GM18951 (cell line): Measurements from ENCODE around the gene FBXO45.
"Not testable (repeated sequence)": the region's sequence is repeated elsewhere in the genome, so short reads cannot be mapped to it uniquely, and the experiment has no call there.

Experiments
- POLR2A ChIP-seq: IDR thresholded peaks from 4 replicates; pipeline ENCODE4 v1.6.1; 2011; ENCODE audit warnings: mild to moderate bottlenecking; ENCODE audit not compliant: insufficient read length, insufficient read depth; ENCODE audit errors: extremely low read depth
- in situ Hi-C: fragments of 300-500 bp; cut with MboI; formaldehyde crosslinking; loops from one replicate; pipeline ENCODE4 v1.12.0; 2022; ENCODE audit warnings: low sequenced_read_pairs, mixed read lengths, inconsistent platforms; ENCODE audit not compliant: unreplicated experiment

Gene FBXO45, protein sequence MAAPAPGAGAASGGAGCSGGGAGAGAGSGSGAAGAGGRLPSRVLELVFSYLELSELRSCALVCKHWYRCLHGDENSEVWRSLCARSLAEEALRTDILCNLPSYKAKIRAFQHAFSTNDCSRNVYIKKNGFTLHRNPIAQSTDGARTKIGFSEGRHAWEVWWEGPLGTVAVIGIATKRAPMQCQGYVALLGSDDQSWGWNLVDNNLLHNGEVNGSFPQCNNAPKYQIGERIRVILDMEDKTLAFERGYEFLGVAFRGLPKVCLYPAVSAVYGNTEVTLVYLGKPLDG

DNA sequence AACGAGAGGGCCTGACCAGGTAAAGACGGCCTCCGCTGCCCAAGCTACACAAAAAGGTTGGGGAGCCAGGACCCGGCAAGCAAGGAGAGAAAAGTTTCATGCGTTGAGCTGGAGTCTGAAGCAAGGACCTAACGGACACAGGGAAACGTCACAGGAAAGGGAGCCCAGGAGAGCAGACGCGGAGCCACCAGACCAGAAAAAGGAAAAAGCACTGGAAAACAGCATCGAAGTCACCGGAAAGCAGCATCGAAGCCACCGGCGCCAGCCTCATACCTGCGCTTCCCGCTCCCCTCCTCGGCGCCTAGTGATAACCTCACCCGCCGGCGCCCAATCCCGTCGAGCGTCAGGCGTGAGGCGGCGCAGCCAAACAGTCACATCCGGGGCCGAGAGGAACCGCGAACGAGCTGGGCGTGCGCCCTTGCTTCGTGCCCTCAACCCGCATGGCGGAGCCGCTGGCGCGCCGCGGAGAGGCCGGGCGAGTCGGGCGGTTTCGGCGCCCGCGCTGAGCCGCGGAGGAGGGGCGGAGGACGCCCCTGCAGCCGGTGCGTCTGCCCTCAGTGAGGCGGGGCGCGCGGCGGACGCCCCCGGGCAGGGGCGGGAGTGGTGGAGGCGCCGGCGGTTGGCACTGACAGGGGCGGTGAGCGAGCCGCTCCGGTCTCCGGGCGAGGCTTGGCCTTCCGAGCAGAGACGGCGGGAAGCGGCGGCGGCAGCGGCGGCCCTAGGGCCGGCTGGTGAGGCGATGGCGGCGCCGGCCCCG is at the start of gene FBXO45, which contains the start of gene WDR53:
FBXO45 (plus strand) TSS at position 415 of the 757 bp plus-strand sequence; CDS start at position 740, 325 bp downstream.
WDR53 (minus strand) TSS at position 309 of the 757 bp plus-strand sequence. CDS start 7,079 bp downstream, outside the sequence.
- in situ Hi-C loops = no loop called here
- peak; percentile 89 for TF ChIP-seq POLR2A

DNA sequence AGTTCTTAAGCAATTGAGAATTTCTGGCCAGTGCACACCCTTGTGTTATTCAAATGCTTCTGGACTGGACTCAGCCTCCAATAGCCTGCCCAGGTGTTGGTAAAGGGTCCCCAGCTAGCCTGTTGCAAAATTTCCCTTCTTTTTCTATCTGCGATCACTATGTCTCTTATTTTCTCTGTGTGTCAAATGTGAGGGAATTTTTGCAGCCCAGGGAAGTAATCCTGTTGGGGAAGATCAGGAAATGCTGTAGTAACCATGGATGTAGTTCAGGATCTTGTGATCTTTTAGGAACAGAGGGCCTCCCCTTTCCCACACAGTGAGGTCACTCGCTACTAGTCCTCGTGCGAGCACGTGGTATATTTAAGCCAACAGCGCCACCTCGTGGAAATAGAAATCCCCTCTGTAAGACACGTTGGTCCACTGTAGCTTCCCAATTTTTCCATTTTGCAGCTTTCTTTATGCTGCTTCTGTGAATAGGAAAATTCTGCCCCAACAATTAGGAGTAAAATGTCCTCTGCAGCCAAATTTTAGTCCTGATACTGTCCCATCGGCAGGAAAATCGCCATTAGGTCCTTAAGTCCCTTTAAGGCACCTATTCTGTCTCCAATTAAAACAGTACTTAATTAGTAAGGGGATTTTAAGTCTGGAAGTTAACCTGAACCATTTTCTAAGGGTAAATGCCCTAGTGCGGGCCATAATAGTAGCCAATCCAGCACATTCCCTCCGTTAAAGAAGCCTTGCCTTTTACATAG is 49.3 kb upstream of the FBXO45 start:
- in situ Hi-C loops = no loop called here
- TF ChIP-seq POLR2A = no peak

DNA sequence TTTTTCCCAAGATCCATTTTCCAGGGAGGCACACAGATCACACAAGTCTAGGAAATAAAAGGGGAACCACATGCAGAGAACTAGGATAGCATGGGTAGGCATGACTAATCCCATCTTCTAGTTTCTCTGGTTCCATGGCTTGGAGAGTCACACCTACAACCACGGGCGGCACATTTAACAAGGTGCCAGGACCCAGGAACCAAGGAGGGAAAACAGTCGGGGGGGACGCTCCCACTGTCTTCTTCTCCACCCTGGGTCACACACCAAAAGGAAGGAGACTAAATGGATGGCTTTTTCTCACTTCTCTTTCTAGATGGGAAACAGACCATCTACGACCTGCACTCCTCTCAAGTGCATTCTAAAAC is 48.8 kb upstream of the FBXO45 start:
- in situ Hi-C loops = no loop called here
- TF ChIP-seq POLR2A = no peak

DNA sequence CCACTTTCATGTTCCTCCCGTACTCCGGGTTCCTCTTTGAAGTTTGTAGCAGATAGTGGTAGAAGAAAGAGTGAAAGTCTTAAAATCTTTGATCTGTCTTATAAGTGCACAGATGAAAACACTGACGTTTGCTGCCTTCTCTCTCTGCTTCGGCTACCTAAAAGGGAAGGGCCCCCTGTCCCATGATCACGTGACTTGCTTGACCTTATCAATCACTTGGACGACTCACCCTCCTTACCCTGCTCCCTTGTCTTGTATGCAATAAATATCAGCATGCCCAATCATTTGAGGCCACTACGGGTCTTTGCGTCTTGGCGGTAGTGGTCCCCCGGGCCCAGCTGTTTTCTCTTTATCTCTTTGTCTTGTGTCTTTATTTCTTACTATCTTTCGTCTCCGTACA is 47.2 kb upstream of the FBXO45 start:
- in situ Hi-C loops = not testable (repeated sequence)

DNA sequence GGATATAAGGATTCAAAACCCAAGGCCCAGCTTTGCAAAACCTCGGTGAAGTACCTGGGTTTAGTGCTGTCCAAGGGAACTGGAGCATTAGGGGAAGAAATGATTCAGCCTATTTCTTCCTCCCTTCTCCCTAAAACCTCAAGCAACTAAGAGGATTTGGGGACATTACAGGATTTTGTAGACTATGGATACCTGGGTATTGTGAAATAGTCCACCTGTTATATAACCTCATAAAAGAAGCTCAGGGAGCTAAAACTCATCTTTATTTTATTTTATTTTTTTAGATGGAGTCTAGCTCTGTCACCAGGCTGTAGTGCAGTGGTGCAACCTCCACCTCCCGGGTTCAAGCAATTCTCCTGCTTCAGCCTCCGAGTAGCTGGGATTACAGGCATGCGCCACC is 44.6 kb upstream of the FBXO45 start:
- in situ Hi-C loops = no loop called here
- TF ChIP-seq POLR2A = no peak

DNA sequence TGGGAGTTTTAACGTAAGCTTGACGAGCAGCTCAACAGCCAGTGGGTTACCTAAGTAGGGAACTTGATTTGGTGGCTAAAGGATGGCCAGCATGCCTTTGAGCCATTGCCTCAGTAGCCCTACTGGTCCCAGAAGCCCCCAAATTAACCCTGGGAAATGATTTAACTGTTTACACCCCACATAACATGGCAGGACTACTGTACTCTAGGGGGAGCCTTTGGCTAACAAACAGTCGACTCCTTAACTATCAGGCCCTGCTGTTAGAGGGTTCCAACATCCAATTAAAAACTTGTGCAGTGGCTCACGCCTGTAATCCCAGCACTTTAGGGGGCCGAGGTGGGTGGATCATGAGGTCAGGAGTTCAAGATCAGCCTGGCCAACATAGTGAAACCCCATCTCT is 43.9 kb upstream of the FBXO45 start:
- in situ Hi-C loops = no loop called here
- no peak for TF ChIP-seq POLR2A

DNA sequence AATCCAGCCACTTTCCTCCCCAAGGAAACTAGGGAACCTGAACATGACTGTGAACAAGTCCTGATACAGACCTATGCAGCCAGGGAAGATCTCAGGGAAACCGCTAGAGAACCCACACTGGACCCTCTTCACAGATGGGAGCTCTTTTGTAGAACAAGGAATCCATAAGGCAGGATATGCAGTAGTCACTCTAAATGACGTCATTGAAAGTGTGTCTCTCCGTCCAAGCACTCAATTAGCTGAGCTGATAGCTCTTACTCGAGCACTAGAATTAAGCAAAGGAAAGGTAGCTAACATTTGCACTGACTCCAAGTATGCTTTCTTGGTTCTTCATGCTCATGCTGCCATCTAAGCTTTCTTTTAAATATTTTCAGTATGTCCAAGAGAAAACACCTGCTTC is 43.3 kb upstream of the FBXO45 start:
- no peak for TF ChIP-seq POLR2A
- in situ Hi-C loops = no loop called here

DNA sequence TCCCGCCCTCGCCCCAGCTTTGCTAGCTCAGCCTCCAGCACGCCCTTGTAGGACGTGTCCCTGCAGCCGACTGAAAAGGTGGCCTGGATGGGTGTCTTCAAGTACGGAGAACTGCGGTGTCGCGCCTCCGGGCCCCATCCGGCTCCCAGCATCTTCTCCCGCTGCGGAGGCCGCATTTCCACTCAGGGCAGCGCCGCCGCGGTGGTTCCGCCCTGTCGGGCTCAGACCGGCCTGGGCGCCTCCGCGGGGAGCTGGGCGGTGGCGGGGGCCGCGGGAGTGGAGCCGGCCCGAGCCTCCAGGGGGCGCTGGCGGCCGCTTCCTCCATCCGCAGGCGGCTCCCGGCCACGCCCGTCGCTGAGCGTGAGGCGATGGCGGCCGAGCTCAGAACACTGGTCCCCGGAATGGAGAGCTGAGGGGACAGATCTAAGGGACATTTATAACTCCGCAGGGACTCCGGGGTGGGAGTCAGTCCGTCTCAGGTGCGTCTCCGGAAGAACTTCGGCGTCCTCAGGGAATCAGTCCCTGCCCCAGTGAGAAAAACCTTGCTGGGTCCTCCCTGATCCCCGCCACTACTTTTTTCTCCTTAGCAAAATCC is 39.7 kb upstream of the FBXO45 start:
- TF ChIP-seq POLR2A = peak; percentile 79
- in situ Hi-C loops = no loop called here

DNA sequence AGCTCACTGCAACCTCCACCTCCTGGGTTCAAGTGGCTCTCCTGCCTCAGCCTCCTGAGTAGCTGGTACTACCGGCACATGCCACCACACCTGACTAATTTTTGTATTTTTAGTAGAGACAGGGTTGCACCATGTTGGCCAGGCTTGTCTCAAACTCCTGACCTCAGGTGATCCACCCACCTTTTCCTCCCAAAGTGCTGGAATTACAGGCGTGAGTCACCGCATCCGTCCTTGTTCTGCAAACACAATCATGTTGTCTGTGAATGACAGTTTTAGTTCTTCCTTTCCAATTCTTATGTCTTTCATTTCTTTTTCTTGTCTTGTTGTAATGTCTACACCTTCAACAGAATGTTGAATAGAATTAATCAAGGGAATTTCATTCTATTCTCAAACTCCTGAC is 37.0 kb upstream of the FBXO45 start:
- in situ Hi-C loops = no loop called here
- TF ChIP-seq POLR2A = no peak

DNA sequence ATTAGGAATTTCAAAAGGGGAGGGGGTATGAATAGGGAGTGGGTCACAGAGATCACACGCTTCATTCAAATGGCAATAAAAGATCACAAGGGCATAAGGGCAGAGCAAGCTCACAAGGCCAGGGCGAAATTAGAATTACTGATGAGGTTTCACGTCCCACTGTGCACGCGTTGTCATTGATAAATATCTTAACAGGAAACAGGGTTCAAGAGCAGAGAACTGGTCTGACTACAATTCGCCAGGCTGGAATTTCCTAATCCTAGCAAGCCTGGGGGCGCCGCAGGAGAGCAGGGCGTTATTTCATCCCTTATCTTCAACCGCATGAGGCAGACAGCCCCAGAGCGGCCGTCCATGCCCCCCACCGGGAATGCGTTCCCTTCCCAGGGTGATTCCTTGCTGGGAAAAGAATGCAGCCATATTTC is 35.2 kb upstream of the FBXO45 start:
- in situ Hi-C loops = no loop called here
- no peak for TF ChIP-seq POLR2A

DNA sequence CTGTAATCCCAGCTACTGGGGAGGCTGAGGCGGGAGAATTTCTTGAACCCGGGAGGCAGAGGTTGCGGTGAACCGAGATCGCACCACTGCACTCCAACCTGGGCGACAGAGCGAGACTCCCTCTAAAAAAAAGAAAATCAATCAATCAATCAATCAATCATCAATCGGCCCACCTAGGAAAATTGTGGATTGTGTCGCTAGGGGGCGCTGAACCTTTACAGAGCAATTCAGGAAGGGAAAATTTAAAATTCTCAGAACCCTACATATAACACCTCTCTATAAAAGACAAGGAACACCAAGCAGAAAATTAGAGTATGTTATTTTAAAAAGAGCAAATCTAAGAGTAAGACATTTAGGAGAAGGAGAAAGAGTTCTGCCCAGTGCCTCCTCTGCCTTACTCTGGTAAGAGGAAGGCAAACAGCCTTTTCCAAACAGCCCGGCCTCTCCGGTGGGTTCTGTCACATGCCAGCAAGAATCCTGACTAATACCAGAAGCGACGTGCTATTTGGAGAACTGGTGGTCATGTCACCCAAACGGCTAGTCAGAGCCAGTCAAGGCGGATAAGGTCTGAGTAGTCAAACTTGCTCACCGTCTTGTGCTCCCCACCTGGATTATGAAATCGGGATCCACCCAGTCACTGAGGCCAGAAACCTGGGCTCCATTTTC is 31.0 kb upstream of the FBXO45 start:
- no peak for TF ChIP-seq POLR2A
- in situ Hi-C loops = no loop called here

DNA sequence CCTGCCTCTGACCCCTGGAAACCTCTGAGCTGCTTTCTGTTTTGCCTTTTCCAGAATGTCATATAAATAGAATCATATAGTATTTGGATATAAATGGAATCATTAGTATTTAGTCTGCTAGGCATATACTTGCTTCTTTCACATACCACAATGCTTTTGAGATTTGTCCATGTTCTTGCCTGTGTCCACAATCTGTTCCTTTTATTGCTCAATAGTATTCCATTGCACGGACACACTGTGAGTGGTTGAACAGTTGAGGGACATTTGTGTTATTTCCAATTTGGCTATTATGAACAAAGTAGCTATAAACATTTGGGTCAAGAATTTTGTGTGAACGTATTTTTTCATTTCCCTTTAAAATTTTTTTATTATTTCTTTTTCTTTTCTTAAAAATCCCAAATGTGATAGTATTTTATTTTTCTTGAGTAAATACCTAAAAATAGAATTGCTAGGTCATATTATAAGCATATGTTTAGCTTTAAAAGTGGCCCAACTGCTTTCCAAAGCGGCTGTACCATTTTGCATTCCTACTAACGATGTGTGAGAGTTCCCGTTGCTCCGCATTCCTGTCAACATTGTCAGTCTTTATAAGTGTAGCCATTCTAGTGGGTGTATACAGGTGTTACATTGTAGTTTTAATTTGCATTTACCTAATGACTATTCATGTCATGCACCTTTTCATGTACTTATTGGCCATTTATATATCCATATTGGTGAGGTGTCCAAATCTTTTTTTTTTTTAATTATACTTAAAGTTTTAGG is 26.6 kb upstream of the FBXO45 start:
- in situ Hi-C loops = no loop called here
- TF ChIP-seq POLR2A = no peak
